Mesenteric fat pad (tissue), 1 donor: ENCODE measurements around the gene ZNF443. TPM values are rescaled to one million over a fixed set of nuclear protein-coding genes. Genes with fewer than 3 reads are reported as not detected.
"Not testable (repeated sequence)": the region's sequence is repeated elsewhere in the genome, so short reads cannot be mapped to it uniquely, and the experiment has no call there.

ENCODE experiments used
- DNase-seq: peaks from one replicate; pipeline ENCODE4 v3.0.0-alpha.2; 2020; ENCODE audit warnings: low spot score
- long read RNA-seq: library from polyadenylated mRNA; unstranded; transcript quantifications from one replicate; pipeline ENCODE4 v2.0.0, GENCODE V29; 2020
- total RNA-seq: library from RNA; stranded (reverse); fragmentation: NEBNext Ultra II Directional; extraction: Animal tissue kit (Norgen Biotek cat#: 25700); gene quantifications from one replicate; pipeline ENCODE4 v1.2.1, GENCODE V29; 2021
- donor health status: DM: yes; HTN: yes; CAD: no.

ZNF443 gene
- 2.0 TPM for total RNA-seq
- long read RNA-seq = 0 reads

DNA sequence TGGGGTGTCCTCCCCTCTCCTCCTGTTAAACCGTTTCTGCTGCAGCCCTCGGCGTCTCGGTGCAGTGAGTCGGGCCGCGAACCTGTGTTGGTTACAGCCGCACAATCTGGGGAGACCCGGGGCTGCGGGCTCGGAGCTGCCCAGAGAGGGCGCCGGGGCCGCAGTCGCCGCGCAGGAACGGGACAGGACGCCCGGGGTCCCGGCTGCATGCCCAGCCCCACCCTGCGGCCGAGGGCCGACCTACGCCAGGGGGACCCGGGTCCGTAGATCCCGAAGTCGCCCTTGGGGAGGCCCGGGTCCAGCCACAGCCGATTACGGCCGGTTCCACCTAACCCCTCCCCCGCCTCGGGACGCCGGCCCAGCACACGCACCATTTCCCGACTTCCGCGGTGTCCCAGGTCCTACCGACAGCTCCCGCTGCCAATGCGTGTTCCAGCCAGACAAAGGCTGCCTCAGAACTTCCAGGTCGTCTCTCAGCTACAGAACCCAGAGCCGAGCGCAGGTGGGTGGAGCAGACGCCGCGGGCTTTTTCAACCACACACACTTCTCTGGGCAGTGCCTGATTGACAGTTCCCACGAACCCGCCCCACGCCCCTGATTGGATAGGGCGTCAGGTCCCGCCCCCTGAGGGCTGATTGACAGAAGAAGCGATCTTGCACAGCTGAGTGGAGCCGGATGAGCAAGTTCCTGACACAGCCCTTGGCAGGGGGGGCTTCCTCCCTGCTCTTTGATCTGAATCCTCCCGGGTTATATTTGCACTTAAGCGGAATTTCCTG is at the start of gene ZNF443:
ZNF443 (minus strand) TSS at position 481 of the 776 bp plus-strand sequence; CDS start at position 374, 107 bp downstream.
- peak; percentile 99 for DNase-seq

DNA sequence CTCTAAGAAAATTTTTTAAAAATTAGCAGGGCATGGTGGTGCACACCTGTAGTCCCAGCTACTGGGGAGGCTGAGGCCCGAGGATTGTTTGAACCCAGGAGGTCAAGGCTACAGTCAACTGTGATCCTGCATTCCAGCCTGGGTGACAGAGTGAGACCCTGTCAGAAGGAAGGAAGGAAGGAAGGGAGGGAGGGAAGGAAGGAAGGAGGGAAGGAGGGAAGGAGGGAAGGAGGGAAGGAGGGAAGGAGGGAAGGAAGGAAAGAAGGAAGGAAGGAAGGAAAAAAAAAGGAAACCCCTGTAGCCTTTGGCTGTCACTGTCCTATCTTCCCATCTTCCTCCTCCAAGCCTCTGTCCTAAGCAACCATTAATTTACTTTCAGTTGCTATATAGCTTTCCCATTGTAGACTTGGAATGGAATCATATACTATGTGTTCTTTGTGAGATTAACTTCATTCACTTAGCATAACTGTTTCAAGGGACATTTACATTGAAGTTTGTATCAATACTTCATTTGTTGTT is 45.5 kb upstream of the ZNF443 start:
- not testable (repeated sequence) for DNase-seq

DNA sequence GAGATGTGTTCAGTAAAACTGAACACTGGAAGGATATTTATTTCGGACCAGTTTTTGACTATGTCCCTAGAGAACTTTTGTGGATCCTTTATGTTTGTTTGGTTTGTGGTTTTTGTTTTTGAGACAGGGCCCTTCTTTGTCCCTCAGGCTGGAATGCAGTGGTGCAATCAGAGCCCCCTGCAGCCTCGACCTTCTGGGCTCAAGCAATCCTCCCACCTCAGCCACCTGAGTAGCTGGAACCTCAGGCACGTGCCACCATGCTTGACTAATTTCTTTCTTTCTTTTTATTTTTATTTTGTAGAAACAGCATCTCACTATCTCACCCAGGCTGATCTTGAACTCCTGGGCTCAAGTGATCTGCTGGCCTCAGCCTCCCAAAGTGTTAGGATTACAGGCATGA is 44.8 kb upstream of the ZNF443 start:
- no peak for DNase-seq

DNA sequence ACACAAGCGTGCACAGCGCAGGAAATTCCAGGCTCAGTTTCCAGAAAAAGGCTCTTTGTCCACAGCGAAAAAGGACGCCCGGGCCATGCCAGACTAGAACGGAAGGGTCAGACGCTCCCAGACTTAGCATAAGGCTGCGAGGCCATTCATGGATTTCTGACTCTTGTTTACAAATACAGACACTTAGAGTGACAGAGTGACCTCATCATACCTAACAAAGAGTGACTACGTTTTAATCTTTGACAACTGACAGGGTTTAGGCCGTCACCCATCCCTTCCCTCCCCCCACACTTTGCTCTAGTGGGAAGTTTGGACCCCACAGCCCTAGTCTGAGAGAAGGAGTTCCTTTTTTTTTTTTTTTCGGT is 44.2 kb upstream of the ZNF443 start:
- DNase-seq = no peak

DNA sequence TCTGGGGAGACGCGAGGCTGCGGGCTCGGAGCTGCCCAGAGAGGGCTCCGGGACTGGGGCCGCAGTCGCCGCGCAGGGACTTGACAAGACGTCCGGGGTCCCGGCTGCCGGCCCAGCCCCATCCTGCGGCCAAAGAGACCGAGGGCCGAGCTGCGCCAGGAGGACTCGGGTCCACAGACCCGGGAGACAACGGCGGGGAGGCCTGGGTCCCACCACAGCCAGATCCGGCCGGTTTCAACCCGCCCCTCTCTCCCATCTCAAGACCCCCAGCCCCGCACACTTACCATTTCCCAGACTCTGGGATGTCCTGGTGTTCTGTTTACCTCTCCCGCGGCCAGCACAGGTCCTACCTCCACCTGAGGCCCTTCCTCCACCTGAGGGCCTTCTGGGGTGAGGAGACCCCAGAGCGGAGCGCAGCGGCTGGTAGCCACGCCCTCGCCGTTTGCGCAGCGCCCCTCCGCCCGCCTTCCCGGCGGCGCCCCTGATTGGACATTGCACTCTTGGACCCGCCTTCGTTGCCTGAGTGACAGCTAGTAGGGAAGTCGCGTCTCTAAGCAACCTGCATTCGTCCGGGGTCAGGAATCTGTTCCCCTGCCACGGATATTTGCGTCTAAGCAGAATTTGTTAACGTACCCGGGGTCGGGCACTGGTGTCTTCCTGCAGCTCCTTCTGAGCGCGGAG is 43.7 kb upstream of the ZNF443 start, which contains the start of gene ZNF709:
ZNF709 (minus strand) TSS at position 446 of the 681 bp plus-strand sequence; CDS start at position 287, 159 bp downstream.
- peak; percentile 95 for DNase-seq

DNA sequence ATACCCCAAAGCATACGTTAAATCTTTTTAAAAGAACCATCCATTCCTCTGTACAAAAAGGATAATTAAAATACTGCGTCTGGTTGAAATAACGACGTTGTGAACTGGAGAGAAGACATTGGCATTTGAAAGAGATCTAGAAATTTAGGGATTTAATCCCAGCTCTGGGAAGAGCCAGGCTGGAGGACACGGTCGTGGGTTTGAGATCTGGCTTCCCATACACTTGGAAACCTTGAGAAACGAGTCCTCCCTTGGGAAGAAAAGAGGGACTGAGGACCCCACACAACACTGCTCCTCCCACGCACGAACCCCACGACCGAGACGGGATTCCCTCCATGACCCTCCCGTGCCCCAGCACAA is 43.2 kb upstream of the ZNF443 start:
- DNase-seq = no peak

DNA sequence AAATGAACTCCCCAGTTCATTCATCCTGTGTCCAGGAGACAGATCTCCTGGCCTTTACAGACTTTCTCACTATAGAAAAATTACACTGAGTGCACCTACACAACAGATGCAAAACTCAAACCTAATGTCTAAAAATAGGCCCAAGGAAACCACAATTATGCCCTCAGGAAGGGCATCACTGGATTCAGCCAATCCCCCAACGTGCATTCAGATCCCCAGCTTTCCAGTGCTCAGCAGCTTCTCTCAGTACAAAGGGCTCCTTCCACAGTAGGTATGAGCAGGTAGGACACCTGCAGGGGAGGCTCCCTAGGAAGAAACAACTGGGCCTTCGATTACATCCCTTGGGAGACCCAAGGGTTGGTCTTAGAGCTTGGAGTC is 41.7 kb upstream of the ZNF443 start:
- DNase-seq = no peak

DNA sequence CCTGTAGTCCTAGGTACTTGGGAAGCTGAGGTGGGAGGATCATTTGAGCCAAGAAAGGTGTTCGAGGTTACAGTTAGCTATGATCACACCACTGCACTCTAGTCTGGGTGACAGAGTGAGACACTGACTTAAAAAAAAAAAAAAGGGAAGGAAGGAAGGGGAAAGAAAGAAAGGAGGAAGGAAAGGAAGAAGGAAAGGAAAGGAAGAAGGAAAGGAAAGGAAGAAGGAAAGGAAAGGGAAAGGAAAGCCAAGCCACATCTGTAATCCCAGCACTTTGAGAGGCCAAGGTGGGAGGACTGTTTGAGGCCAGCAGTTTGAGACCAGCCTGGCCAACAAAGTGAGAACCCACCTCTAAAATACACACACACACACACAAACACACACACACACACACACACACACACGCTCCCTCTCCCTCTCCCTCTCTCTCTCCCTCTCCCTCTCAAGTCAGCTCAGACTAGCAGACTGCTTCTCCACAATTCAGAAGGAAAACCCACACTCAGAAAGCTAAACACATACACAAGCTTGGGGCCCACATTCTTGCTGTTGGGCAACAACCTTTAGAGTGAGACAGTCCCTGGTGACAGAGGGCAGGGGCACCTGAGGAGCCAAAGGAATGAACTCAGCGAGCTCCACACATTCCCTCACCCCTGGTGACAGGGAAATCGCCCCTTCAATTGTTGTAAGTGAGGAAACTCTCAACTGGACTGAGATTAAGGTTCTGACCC is 41.1 kb upstream of the ZNF443 start:
- no peak for DNase-seq

DNA sequence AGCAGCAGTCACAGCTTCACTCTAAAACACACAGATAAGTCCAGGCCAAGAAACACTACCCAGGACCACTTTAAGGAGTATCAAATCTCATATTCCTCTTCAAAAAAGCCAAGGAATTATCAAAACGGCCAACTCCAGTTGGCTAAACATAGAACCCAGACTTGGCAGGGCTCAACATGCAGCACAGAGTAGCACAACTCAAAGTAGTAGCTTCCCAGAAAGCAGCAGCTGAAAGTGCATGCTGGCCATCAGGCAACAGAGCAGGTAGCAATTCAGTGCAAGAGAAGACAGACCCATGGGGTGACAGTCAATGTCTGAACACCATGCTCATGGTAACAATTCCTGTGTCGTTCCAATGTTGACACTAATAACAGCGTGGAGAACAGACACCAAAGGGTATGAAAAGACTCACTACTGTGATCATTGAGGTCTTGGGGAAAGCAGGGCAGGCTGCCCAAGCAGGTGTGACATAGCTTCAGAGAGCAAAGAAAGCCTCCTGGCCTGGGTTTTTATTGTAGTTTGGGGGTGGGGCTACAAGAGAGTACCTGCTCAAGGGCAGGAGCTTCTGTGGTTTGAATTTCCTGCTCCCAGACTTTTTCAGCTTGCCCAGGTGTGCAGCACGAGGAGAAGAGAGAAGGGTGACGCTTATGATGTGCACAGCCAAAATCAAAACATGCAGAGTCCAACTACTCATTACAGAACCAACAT is 37.6 kb upstream of the ZNF443 start:
- no peak for DNase-seq

DNA sequence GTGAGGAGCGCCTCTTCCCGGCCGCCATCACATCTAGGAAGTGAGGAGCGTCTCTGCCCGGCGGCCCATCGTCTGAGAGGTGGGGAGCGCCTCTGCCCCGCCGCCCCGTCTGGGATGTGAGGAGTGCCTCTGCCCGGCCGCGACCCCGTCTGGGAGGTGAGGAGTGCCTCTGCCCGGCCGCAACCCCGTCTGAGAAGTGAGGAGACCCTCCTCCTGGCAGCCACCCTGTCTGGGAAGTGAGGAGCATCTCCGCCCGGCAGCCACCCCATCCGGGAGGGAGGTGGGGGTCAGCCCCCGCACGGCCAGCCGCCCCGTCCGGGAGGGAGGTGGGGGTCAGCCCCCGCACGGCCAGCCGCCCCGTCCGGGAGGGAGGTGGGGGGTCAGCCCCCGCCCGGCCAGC is 26.8 kb upstream of the ZNF443 start:
- DNase-seq = not testable (repeated sequence)

DNA sequence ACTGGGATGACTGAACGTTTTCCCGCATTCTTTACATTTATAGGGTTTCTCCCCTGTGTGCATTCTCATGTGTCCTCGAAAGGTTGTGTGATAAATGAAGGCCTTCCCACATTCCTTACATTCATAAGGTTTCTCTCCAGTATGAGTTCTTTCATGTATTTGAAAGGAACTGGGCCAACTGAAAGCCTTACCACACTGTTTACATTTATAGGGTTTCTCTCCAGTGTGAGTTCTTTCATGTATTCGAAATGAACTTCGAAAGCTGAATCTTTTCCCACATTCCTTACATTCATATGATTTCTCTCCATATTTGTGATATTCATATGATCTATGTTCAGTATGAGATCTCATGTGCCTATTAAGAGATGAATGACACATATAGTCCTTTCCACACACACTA is 24.4 kb upstream of the ZNF443 start:
- no peak for DNase-seq

DNA sequence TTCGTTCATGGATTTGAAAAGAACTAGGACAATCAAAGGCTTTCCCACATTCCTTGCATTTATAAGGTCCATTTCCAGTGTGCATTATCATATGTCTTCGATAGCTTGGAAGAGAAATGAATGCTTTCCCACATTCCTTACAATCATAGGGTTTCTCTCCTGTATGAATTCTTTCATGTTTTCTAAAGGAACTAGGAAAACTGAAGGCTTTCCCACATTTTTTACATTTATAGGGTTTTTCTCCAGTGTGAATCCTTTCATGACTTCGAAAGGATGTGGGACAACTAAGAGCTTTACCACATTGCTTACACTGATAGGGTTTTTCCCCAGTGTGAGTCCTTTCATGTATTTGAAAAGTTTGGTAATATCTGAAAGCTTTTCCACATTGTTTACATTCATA is 23.9 kb upstream of the ZNF443 start:
- no peak for DNase-seq

DNA sequence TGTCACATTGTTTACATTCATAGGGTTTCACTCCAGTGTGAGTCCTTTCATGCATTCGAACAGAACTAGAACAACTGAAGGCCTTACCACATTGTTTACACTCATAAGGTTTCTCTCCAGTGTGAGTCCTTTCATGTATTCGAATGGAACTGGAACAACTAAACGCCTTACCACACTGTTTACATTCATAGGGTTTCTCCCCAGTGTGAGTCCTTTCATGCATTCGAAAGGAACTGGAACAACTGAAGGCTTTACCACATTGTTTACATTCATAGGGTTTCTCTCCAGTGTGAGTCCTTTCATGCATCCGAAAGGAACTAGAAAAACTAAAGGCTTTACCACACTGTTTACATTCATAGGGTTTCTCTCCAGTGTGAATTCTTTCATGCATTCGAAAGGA is 23.3 kb upstream of the ZNF443 start:
- not testable (repeated sequence) for DNase-seq

DNA sequence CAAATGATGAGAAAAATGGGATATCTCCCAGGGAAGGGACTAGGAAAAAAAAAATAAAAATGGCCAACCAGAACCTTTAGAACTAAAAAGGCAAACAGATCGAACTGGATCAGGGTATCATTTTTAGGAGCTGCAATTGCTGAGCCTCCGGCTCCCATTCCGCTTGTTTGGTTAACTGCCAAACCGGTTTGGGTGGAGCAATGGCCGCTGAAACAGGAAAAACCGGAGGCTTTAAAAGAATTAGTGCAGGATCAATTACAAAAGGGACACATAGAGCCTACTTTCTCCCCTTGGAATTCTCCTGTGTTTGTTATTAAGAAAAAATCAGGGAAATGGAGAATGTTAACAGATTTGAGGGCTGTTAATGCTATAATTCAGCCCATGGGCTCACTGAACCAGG is 12.7 kb upstream of the ZNF443 start:
- DNase-seq = no peak

DNA sequence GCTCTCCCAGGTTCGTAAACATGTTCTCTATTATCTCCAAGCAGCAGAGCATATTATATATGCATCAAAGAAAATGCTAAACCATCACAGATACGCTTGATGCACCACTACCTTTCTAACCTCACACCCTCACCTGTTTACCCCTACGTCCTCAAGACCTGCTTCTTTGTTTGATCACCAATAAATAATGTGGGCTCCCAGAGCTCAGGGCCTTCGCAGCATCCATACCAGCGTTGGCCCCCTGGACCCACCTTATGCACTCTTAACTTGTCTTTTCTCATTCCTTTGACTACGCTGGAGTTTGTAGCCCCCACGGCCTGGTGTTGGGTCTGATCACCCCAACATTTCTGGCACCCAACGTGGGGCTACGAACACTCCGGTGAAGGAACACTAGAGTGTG is 10.0 kb upstream of the ZNF443 start:
- no peak for DNase-seq

DNA sequence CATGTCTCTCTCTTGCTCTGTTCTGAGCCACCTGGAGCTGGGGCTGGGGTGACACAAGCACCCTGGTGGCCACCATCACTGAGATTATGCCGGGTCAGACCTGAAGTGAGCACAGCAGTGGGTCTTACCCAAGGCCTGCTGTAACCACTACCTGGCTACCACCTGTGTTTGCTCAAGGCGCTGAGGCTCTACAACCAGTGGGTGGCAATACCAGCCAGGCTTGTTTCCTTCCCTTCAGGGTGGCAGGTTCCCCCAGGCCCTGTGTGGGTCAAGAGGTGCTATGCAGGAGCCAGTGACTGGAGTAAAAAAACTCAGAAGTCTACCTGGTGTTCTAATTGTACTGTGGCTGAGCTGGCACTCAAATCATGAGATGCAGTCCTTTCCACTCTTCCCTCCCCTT is 8.0 kb upstream of the ZNF443 start:
- no peak for DNase-seq

DNA sequence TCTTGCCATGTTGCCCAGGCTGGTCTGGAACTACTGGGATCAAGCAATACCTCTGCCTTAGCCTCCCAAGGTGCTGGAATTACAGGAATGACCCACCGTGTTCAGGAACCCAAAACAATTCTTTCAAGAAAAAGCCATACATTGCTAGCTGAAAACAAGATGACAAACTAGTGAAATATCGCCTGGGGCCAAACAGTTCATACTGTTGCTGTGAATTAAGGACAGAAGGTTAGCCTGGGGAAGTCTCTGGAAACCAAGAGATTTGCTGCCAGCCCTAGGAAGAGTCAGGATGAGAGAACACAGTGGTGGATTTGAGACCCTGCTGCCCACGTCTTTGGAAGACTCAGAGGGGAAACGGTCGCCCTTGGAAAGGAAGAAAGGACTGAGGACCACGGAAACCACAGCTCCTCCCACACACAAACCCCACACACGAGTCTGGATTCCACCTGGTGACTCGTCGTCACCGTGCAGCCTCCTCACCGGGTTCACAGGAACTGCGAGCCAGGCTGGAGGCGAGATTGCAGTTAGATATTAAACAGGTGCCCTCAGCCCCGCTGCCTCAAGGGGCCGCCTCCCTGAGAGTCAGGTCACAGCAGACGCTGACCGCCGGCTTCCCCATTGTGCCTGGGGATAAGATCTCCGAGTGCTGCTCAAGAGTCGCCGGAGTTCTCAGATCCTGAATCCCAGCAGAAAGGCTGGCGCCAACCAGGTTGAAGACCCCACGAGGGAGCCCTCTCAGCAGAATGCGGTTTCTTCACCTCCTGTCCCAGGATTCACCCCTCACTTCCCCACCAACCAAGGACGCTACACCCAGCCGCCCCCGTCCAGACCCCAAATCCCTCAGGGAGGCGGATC is 908 bp downstream of the ZNF443 start:
- DNase-seq = not testable (repeated sequence)

DNA sequence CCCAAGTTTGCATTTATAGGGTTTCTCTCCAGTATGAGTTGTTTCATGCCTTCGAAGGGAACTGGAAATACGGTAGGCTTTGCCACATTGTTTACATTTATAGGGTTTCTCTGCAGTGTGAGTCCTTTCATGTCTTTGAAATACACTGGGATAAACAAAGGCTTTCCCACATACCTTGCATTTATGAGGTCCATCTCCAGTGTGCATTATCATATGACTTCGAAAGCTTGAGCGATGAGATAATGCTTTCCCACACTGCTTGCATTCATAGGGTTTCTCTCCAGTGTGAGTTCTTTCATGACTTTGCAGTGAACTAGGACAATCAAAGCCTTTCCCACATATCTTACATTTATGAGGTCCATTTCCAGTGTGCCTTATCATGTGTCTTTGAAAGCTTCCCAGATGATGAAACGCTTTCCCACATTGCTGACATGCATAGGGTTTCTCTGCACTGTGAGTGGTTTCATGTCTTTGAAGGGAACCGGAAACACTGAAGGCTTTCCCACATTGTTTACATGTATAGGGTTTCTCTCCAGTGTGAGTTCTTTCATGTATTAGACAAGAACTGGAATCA is 10.0 kb downstream of the ZNF443 start:
- not testable (repeated sequence) for DNase-seq

DNA sequence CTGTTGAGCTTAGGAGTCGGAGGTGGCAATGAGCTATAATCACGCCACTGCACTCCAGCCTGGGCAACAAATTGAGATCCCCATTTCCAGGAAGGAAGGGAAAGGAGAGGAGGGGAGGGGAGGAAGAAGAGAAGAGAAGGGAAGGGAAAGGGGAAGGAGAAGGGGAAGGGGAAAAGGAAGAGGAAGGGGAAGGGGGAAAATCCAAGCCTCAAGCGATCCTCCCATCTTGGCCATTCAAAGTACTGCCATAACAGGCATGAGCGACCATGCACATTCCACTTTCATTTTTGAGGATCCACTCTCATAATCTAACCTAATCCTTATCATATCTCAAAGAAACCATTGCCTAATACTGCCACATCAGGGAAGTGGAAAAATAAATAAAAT is 14.9 kb downstream of the ZNF443 start:
- no peak for DNase-seq
